ENCODE results near the gene SCNN1B. TPM values are rescaled to one million over a fixed set of nuclear protein-coding genes. Genes with fewer than 3 reads are reported as not detected.
A peak's percentile ranks its signal among the peaks of the same experiment; 100 is the strongest.

The SCNN1B gene
- total RNA-seq, 4 donors from 2014 or later: 142 to 729 (median 556) TPM

DNA sequence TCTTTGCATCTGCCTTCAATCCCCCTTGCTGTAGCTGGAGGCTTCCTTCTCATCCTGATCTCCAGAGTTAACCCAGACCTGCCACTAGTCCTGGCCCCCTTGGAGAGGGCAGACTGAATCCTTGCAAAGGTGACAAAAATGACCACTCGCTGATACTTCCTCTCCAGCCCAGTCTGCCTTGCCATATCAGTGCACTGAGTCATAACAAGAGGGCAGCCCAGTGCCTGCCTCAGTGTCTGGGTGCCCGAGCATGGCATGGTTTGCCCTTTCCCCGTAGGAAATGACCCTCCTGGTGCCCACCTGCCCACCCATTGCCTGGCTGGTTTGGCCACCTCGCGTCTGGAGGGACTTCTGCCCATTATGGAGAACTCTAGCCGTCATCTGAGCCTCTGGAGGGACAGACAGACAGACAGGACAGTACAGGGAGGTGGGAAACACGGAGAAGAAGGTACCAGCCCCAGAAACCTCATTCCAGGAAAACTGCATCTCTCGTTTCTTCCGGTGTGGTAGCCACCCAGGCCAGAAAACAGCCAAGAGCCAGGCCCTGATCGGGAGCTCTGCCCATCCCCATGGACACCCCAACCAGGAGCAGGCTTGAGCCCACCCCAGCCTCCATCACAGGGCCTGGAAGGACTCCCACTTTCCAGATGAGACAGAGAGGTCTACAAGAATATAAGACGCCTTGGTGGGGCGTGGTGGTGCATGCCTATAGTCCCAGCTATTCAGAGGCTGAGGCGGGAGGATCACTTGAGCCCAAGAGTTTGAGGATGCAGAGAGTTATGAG is 71.5 kb downstream of the SCNN1B start:
- Histone ChIP-seq H3K27ac (no peak overlapping the region), H3K27me3 (peaks cover 5% of the 10 kb centered on the region), H3K9me3 (no peaks in the 10 kb centered on the region), H3K36me3 (no peaks in the 10 kb centered on the region), H3K4me3 (no peak overlapping the region), H3K4me1 (no peaks in the 10 kb centered on the region)
- in situ Hi-C loops (cut with MboI; ENCODE audit: low pct_ligation_motif_present in 1 of 4, low pct_unique_long_range_greater_than_20kb in 1 of 4, low sequenced_read_pairs in 3 of 4) (no loop called here), intact Hi-C loops (cut with DNase I; ENCODE audit: low total_unique reads) (no loop called here)
- WGBS, 2 donors (ENCODE audit: low coverage in 1 of 2): 88% methylated on average over 13 of the region's 13 CpGs; no CpG with 5 or more reads in 1 of the 2 donors
- no peak for TF ChIP-seq POLR2A (IDR thresholded peaks at IDR 0.05)
- TF ChIP-seq, protein P1, sequence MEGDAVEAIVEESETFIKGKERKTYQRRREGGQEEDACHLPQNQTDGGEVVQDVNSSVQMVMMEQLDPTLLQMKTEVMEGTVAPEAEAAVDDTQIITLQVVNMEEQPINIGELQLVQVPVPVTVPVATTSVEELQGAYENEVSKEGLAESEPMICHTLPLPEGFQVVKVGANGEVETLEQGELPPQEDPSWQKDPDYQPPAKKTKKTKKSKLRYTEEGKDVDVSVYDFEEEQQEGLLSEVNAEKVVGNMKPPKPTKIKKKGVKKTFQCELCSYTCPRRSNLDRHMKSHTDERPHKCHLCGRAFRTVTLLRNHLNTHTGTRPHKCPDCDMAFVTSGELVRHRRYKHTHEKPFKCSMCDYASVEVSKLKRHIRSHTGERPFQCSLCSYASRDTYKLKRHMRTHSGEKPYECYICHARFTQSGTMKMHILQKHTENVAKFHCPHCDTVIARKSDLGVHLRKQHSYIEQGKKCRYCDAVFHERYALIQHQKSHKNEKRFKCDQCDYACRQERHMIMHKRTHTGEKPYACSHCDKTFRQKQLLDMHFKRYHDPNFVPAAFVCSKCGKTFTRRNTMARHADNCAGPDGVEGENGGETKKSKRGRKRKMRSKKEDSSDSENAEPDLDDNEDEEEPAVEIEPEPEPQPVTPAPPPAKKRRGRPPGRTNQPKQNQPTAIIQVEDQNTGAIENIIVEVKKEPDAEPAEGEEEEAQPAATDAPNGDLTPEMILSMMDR (IDR thresholded peaks at IDR 0.05): no peak
- no peak for TF ChIP-seq EP300 (IDR thresholded peaks at IDR 0.05; ENCODE audit: low read depth)
- no peak for TF ChIP-seq POLR2AphosphoS5 (IDR thresholded peaks at IDR 0.05)
- no peak for DNase-seq

GRCh38 chr16:23374721-23375510 is 72.8 kb downstream of the SCNN1B start:
- peak; percentile 72 for DNase-seq
- in situ Hi-C loops (cut with MboI; ENCODE audit: low pct_ligation_motif_present in 1 of 4, low pct_unique_long_range_greater_than_20kb in 1 of 4, low sequenced_read_pairs in 3 of 4): no loop called here
- TF ChIP-seq EP300 (IDR thresholded peaks at IDR 0.05; ENCODE audit: low read depth): no peak
- TF ChIP-seq, protein P1 (IDR thresholded peaks at IDR 0.05): no peak
- TF ChIP-seq POLR2A (IDR thresholded peaks at IDR 0.05): no peak
- no peak for TF ChIP-seq POLR2AphosphoS5 (IDR thresholded peaks at IDR 0.05)
- intact Hi-C loops (cut with DNase I; ENCODE audit: low total_unique reads): no loop called here
- H3K27me3 ChIP-seq: peaks cover 5% of the 10 kb centered on the region
- H3K4me3 ChIP-seq: no peak overlapping the region
- no peaks in the 10 kb centered on the region for H3K9me3 ChIP-seq
- no peak overlapping the region for H3K27ac ChIP-seq
- H3K36me3 ChIP-seq: no peaks in the 10 kb centered on the region
- H3K4me1 ChIP-seq: no peaks in the 10 kb centered on the region
- WGBS, 2 donors (ENCODE audit: low coverage in 1 of 2): 40 to 73% methylated on average over 1 to 17 of the region's 17 CpGs

GRCh38 chr16:23375643-23376042 is 73.5 kb downstream of the SCNN1B start:
- in situ Hi-C loops (cut with MboI; ENCODE audit: low pct_ligation_motif_present in 1 of 4, low pct_unique_long_range_greater_than_20kb in 1 of 4, low sequenced_read_pairs in 3 of 4) (no loop called here), intact Hi-C loops (cut with DNase I; ENCODE audit: low total_unique reads) (no loop called here)
- no peaks in the 10 kb centered on the region for H3K9me3 ChIP-seq
- no peak overlapping the region for H3K27ac ChIP-seq
- H3K4me3 ChIP-seq: no peak overlapping the region
- H3K27me3 ChIP-seq: peaks cover 4% of the 10 kb centered on the region
- H3K4me1 ChIP-seq: no peaks in the 10 kb centered on the region
- no peak for DNase-seq
- WGBS, 2 donors (ENCODE audit: low coverage in 1 of 2): 86% methylated on average over 7 of the region's 7 CpGs; no CpG with 5 or more reads in 1 of the 2 donors
- TF ChIP-seq, protein P1 (IDR thresholded peaks at IDR 0.05): no peak
- TF ChIP-seq EP300 (IDR thresholded peaks at IDR 0.05; ENCODE audit: low read depth) (no peak), POLR2AphosphoS5 (IDR thresholded peaks at IDR 0.05) (no peak), POLR2A (IDR thresholded peaks at IDR 0.05) (no peak)
- H3K36me3 ChIP-seq: no peaks in the 10 kb centered on the region
